ENCODE measurements around the gene SH2D2A.

GRCh38 chr1:156846643-156847042, 30.0 kb upstream of the SH2D2A start:
- TF ChIP-seq CTCF (IDR thresholded peaks at IDR 0.05) (no peak), POLR2A (IDR thresholded peaks at IDR 0.05) (no peak)

All from tibial nerve (tissue), 3 donors.